H9 (cell line): ENCODE measurements around the gene INO80. TPM values are rescaled to one million over a fixed set of nuclear protein-coding genes. Genes with fewer than 3 reads are reported as not detected.

ENCODE experiments used
- DNase-seq: peaks from one replicate; pipeline ENCODE4 v3.0.0-alpha.2; 2017
- H2AFZ ChIP-seq: one replicate; pipeline ENCODE4 v1.6.1; 2013; ENCODE audit warnings: mild to moderate bottlenecking, low read length, control low read depth, moderate library complexity
- H2AK5ac ChIP-seq: 2 replicates; pipeline ENCODE4 v1.6.1; 2013; ENCODE audit warnings: low read length, control low read depth, mixed read lengths; ENCODE audit not compliant: insufficient read length
- H2BK120ac ChIP-seq: one replicate; pipeline ENCODE4 v1.6.1; 2013; ENCODE audit warnings: low read depth, mild to moderate bottlenecking, low read length, control low read depth, inconsistent platforms; ENCODE audit not compliant: poor library complexity, severe bottlenecking
- H2BK12ac ChIP-seq: 2 replicates; pipeline ENCODE4 v1.6.1; 2013; ENCODE audit warnings: low read length, control low read depth, mixed read lengths, low read depth; ENCODE audit not compliant: insufficient read length
- H2BK15ac ChIP-seq: 2 replicates; pipeline ENCODE4 v1.6.1; 2013; ENCODE audit warnings: low read depth, low read length, control low read depth
- H2BK20ac ChIP-seq: one replicate; pipeline ENCODE4 v1.6.1; 2013; ENCODE audit warnings: low read depth, mild to moderate bottlenecking, low read length, control low read depth, inconsistent platforms; ENCODE audit not compliant: poor library complexity, severe bottlenecking
- H2BK5ac ChIP-seq: 2 replicates; pipeline ENCODE4 v1.6.1; 2013; ENCODE audit warnings: low read length, control low read depth, mixed read lengths; ENCODE audit not compliant: insufficient read length
- H3K14ac ChIP-seq: 2 replicates; pipeline ENCODE4 v1.6.1; 2013; ENCODE audit warnings: low read length, control low read depth; ENCODE audit not compliant: insufficient read depth
- H3K18ac ChIP-seq: 2 replicates; pipeline ENCODE4 v1.6.1; 2013; ENCODE audit warnings: low read depth, mild to moderate bottlenecking, mixed read lengths, low read length, control low read depth; ENCODE audit not compliant: insufficient read length
- H3K23ac ChIP-seq: 2 replicates; pipeline ENCODE4 v1.6.1; 2013; ENCODE audit warnings: low read length, control low read depth, mixed read lengths, low read depth; ENCODE audit not compliant: insufficient read length
- H3K23me2 ChIP-seq: 2 replicates; pipeline ENCODE4 v1.6.1; 2013; ENCODE audit warnings: low read depth, mild to moderate bottlenecking, mixed read lengths, low read length, control low read depth; ENCODE audit not compliant: insufficient read length, poor library complexity, severe bottlenecking
- H3K27ac ChIP-seq: 2 replicates; pipeline ENCODE4 v1.5.1; 2013; ENCODE audit warnings: low read length, control low read depth, mixed read lengths, low read depth; ENCODE audit not compliant: insufficient read length
- H3K27me3 ChIP-seq: 2 replicates; pipeline ENCODE4 v1.6.1; 2013; ENCODE audit warnings: low read length, control low read depth, inconsistent platforms; ENCODE audit not compliant: insufficient read depth
- H3K4ac ChIP-seq: 2 replicates; pipeline ENCODE4 v1.6.1; 2013; ENCODE audit warnings: low read depth, mild to moderate bottlenecking, control low read depth, inconsistent platforms, low read length, moderate library complexity
- H3K4me1 ChIP-seq: 2 replicates; pipeline ENCODE4 v1.6.1; 2013; ENCODE audit warnings: low read length, control low read depth, inconsistent platforms; ENCODE audit not compliant: insufficient read depth
- H3K4me2 ChIP-seq: 2 replicates; pipeline ENCODE4 v1.6.1; 2013; ENCODE audit warnings: low read length, control low read depth, mixed read lengths; ENCODE audit not compliant: insufficient read length, insufficient read depth
- H3K56ac ChIP-seq: 2 replicates; pipeline ENCODE4 v1.6.1; 2013; ENCODE audit warnings: low read depth, mild to moderate bottlenecking, mixed read lengths, low read length, control low read depth; ENCODE audit not compliant: insufficient read length
- H3K79me1 ChIP-seq: 2 replicates; pipeline ENCODE4 v1.6.1; 2013; ENCODE audit warnings: low read depth, mild to moderate bottlenecking, moderate library complexity, low read length, control low read depth, inconsistent platforms; ENCODE audit not compliant: insufficient read depth, poor library complexity, severe bottlenecking
- H3K79me2 ChIP-seq: 2 replicates; pipeline ENCODE4 v1.6.1; 2013; ENCODE audit warnings: low read length, control low read depth, inconsistent platforms; ENCODE audit not compliant: insufficient read depth
- H3K9ac ChIP-seq: 2 replicates; pipeline ENCODE4 v1.6.1; 2013; ENCODE audit warnings: low read length, control low read depth, mixed read lengths; ENCODE audit not compliant: insufficient read length; ENCODE audit errors: extremely low read depth
- H3K9me3 ChIP-seq: one replicate; pipeline ENCODE4 v1.6.1; 2013; ENCODE audit warnings: low read depth, low read length, inconsistent platforms; ENCODE audit not compliant: control insufficient read depth
- H3T11ph ChIP-seq: one replicate; pipeline ENCODE4 v1.6.1; 2013; ENCODE audit warnings: mild to moderate bottlenecking, low read length, control low read depth, inconsistent platforms
- H4K20me1 ChIP-seq: one replicate; pipeline ENCODE4 v1.6.1; 2013; ENCODE audit not compliant: control insufficient read depth, insufficient read length, insufficient read depth
- H4K5ac ChIP-seq: 2 replicates; pipeline ENCODE4 v1.6.1; 2013; ENCODE audit warnings: low read depth, mild to moderate bottlenecking, mixed read lengths, low read length, control low read depth; ENCODE audit not compliant: insufficient read length
- H4K8ac ChIP-seq: replicated peaks from 2 replicates; pipeline ENCODE4 v1.6.1; 2013; ENCODE audit warnings: low read length, control low read depth, mixed read lengths, low read depth; ENCODE audit not compliant: insufficient read length
- H4K91ac ChIP-seq: 2 replicates; pipeline ENCODE4 v1.6.1; 2013; ENCODE audit warnings: low read depth, mild to moderate bottlenecking, moderate library complexity, mixed read lengths, low read length, control low read depth; ENCODE audit not compliant: insufficient read length
- H3K27ac Mint-ChIP-seq, 3 experiments: 2 replicates in 2 of 3; 3 replicates in 1 of 3; pipeline ENCODE4 v1.8.0; 2020 to 2021; ENCODE audit warnings: mixed read lengths in 3 of 3, mild to moderate bottlenecking in 1 of 3, moderate library complexity in 1 of 3
- H3K27me3 Mint-ChIP-seq: 2 replicates; pipeline ENCODE4 v1.8.0; 2021; ENCODE audit warnings: low read depth, mild to moderate bottlenecking, moderate library complexity, mixed read lengths
- H3K36me3 Mint-ChIP-seq, 3 experiments: 2 replicates in 2 of 3; 3 replicates in 1 of 3; pipeline ENCODE4 v1.8.0; 2020 to 2021; ENCODE audit warnings: low read depth in 3 of 3, mixed read lengths in 3 of 3; ENCODE audit not compliant: insufficient read depth in 1 of 3
- H3K4me1 Mint-ChIP-seq, 2 experiments: 2 replicates each; pipeline ENCODE4 v1.8.0; 2020; ENCODE audit warnings: mixed read lengths in 2 of 2
- H3K4me3 Mint-ChIP-seq, 2 experiments: 2 replicates in 1 of 2; 3 replicates in 1 of 2; pipeline ENCODE4 v1.8.0; 2020 to 2021; ENCODE audit warnings: mild to moderate bottlenecking in 2 of 2, mixed read lengths in 2 of 2, moderate library complexity in 1 of 2
- H3K9me3 Mint-ChIP-seq, 2 experiments: 2 replicates in 1 of 2; 3 replicates in 1 of 2; pipeline ENCODE4 v1.8.0; 2020; ENCODE audit warnings: mild to moderate bottlenecking in 2 of 2, mixed read lengths in 2 of 2, moderate library complexity in 1 of 2
- CTCF ChIP-seq: fragments of 200-600 bp; sonication (generic); conservative IDR thresholded peaks from 3 replicates; pipeline ENCODE4 v1.8.0; 2021; ENCODE audit warnings: antibody characterized with exemption, mild to moderate bottlenecking
- WGBS: extraction: QIAGEN DNeasy Blood & Tissue Kit; methylation state at CpG from one replicate; pipeline ENCODE4 v1.1.7; 2013; ENCODE audit warnings: missing lambda C conversion rate, low lambda C conversion rate, mixed read lengths; ENCODE audit not compliant: insufficient read length; ENCODE audit errors: extremely low coverage; 5-methylcytosine and 5-hydroxymethylcytosine counted together
- total RNA-seq: library from RNA; stranded (reverse); gene quantifications from 2 replicates; pipeline ENCODE4 v1.2.1, GENCODE V29; 2021

The INO80 gene
- total RNA-seq, 1 experiment from 2014 or later: 29.2 TPM

DNA sequence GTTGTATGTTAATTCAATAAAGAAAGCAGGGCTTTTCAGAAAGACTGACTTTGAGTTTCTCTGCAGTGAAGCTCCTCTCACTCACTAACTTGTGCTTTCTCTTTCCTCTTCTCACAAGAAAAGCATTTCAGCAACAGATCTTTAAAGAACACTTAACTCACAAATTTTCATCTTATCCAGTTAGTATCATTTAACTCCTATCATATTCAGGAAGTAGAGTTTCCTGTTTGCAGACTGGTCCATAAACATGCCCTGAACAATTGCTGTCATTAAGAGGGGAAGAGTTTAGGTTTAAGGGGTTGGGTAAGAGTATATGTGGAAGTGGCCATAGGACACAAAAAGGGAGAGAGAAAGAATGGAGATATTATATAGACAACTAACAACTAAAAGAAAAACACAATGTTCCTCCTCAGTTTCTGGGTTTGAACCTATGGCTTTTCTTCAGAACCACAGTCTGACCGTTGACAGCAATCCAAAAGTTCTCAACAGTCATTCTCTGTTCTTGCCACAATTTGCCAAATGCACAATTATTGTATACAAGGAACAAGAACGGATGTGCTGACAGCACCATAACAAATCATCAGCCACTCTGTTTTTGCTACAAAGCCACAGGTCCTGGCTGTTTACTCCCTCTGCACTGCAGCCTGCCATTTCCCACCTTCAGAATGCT, 98.9 kb downstream of the INO80 start:
- TF ChIP-seq CTCF: no peak
- no peak overlapping the region for H3K27ac ChIP-seq
- H3K4me1 Mint-ChIP-seq: no peaks in the 10 kb centered on the region
- H3K27ac Mint-ChIP-seq: peak overlapping the region in 2 of 3 experiments; percentile 19 to 82; a peak in 3 of 7 replicates
- no peak overlapping the region for H3K56ac ChIP-seq
- no peak overlapping the region for H3K14ac ChIP-seq
- no peak overlapping the region for H2AFZ ChIP-seq
- no peak overlapping the region for H4K5ac ChIP-seq
- no peak overlapping the region for H4K91ac ChIP-seq
- no peak overlapping the region for H3K23ac ChIP-seq
- H3K23me2 ChIP-seq: no peaks in the 10 kb centered on the region
- H3K79me1 ChIP-seq: no peaks in the 10 kb centered on the region
- WGBS: no CpG with 5 or more reads among the region's 2 CpGs
- H3K27me3 Mint-ChIP-seq: no peaks in the 10 kb centered on the region
- H3K9me3 Mint-ChIP-seq: no peaks in the 10 kb centered on the region
- H3K4me3 Mint-ChIP-seq: no peak overlapping the region
- peaks cover 14 to 68% (median 31%) of the 10 kb centered on the region in 3 experiments; a peak in 6 of 7 replicates for H3K36me3 Mint-ChIP-seq
- H2BK12ac ChIP-seq: no peak overlapping the region
- no peak overlapping the region for H2BK5ac ChIP-seq
- H3K4ac ChIP-seq: no peak overlapping the region
- no peaks in the 10 kb centered on the region for H3K4me1 ChIP-seq
- H3K9me3 ChIP-seq: no peaks in the 10 kb centered on the region
- H2BK20ac ChIP-seq: no peak overlapping the region
- no peak overlapping the region for H2AK5ac ChIP-seq
- H4K20me1 ChIP-seq: no peaks in the 10 kb centered on the region
- DNase-seq: no peak
- no peak overlapping the region for H3K4me2 ChIP-seq
- H4K8ac ChIP-seq: no peak overlapping the region
- H3K9ac ChIP-seq: no peak overlapping the region
- H3K79me2 ChIP-seq: no peaks in the 10 kb centered on the region
- H3K18ac ChIP-seq: no peak overlapping the region
- no peak overlapping the region for H2BK120ac ChIP-seq
- H3K27me3 ChIP-seq: no peaks in the 10 kb centered on the region
- no peak overlapping the region for H2BK15ac ChIP-seq
- H3T11ph ChIP-seq: no peak overlapping the region
